Progenitor cell of endocrine pancreas (in vitro differentiated cells): Measurements from ENCODE around the gene MAML3. TPM values are rescaled to one million over a fixed set of nuclear protein-coding genes. Genes with fewer than 3 reads are reported as not detected.
A peak's percentile ranks its signal among the peaks of the same experiment; 100 is the strongest.

ENCODE experiments used
- DNase-seq: peaks from one replicate; pipeline ENCODE4 v3.0.0; 2021; ENCODE audit warnings: low spot score; ENCODE audit not compliant: unreplicated experiment
- H3K27ac Mint-ChIP-seq: 2 replicates; pipeline ENCODE4 v1.8.0; 2021; ENCODE audit warnings: mild to moderate bottlenecking, moderate library complexity, mixed read lengths
- H3K27me3 Mint-ChIP-seq: 2 replicates; pipeline ENCODE4 v1.8.0; 2021; ENCODE audit warnings: mixed read lengths
- H3K36me3 Mint-ChIP-seq: 2 replicates; pipeline ENCODE4 v1.8.0; 2022; ENCODE audit warnings: mixed read lengths; ENCODE audit not compliant: insufficient read depth
- H3K4me1 Mint-ChIP-seq: 2 replicates; pipeline ENCODE4 v1.8.0; 2021; ENCODE audit warnings: low read depth, mixed read lengths
- H3K4me3 Mint-ChIP-seq: 2 replicates; pipeline ENCODE4 v1.8.0; 2021; ENCODE audit warnings: low read depth, mild to moderate bottlenecking, moderate library complexity, mixed read lengths
- H3K9me3 Mint-ChIP-seq: 2 replicates; pipeline ENCODE4 v1.8.0; 2021; ENCODE audit warnings: low read depth, mixed read lengths
- CTCF ChIP-seq: fragments of 200-600 bp; sonication (generic); IDR thresholded peaks from one replicate; pipeline ENCODE4 v1.5.0; 2021; ENCODE audit warnings: antibody characterized with exemption, mild to moderate bottlenecking; ENCODE audit not compliant: unreplicated experiment
- total RNA-seq: library from RNA; stranded (reverse); gene quantifications from 2 replicates; pipeline ENCODE4 v1.2.1, GENCODE V29; 2021

Gene MAML3
- total RNA-seq, 1 donor from 2014 or later, result 48.5 TPM

DNA sequence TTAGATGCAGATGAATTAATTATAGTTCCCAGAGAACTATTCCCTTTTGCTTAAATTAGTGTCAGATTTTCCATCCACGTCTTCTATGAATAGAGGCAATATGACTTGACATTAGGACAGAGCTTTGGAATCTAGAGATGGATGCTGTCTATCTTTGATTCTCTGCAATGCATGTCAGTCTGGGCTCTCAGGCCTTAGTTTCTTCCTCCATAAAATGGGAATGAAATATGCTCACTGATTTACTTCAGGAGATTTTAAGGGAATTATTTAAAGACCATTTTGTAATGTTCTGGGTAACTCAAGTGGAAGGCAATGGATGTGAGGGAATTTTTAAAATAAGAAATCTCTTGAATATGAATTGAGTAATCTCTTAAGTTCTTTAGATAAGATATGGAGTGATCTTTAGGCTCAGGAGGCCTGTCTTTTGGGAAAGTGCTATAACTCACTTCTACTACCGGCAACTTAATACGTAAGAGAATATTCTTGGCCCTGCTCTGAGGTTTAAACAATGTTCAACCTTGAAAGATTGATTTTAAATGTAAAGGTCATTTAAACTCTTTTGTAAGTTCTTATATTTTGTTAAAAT, 459.4 kb downstream of the MAML3 start:
- no peaks in the 10 kb centered on the region for H3K27me3 Mint-ChIP-seq

GRCh38 chr4:139692309-139693012, 461.5 kb downstream of the MAML3 start:
- no peak for DNase-seq
- TF ChIP-seq CTCF, result peak; percentile 39
- Mint-ChIP-seq H3K4me1 (peaks cover 21% of the 10 kb centered on the region), H3K4me3 (no peak overlapping the region), H3K27me3 (no peaks in the 10 kb centered on the region), H3K36me3 (peaks cover 40% of the 10 kb centered on the region), H3K27ac (peak overlapping the region; percentile 19), H3K9me3 (peaks cover 9% of the 10 kb centered on the region)

More for the DNA sequence above, 459.4 kb downstream of the MAML3 start:
- peaks cover 16% of the 10 kb centered on the region for H3K4me1 Mint-ChIP-seq
- peaks cover 45% of the 10 kb centered on the region for H3K36me3 Mint-ChIP-seq
- H3K9me3 Mint-ChIP-seq, result peaks cover 11% of the 10 kb centered on the region
- no peak overlapping the region for H3K27ac Mint-ChIP-seq
- no peak for TF ChIP-seq CTCF
- DNase-seq, result no peak
- H3K4me3 Mint-ChIP-seq, result no peak overlapping the region

DNA sequence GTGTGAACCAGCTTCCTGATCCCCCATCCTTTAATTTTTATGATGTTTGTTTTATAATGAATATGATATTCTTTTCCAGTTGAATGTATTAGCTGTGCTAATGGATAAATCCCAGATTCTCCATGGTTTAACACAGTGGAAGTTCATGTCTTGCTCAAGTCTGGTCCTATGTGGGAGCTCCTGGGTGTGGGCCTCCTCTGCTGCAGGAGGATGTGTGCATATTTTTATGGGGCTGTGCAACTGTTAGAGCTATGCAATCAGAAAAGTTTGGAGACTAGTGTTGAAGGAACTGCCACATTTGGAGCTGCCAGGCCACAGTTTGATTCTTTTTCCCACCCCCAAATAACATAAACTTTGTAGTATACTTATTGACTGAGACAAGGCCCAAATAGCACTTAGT, 463.6 kb downstream of the MAML3 start:
- Mint-ChIP-seq H3K27ac (peak overlapping the region; percentile 77), H3K4me1 (peaks cover 33% of the 10 kb centered on the region), H3K27me3 (no peaks in the 10 kb centered on the region), H3K9me3 (peaks cover under 1% of the 10 kb centered on the region), H3K4me3 (no peak overlapping the region), H3K36me3 (peaks cover 32% of the 10 kb centered on the region)
- TF ChIP-seq CTCF, result no peak
- no peak for DNase-seq

DNA sequence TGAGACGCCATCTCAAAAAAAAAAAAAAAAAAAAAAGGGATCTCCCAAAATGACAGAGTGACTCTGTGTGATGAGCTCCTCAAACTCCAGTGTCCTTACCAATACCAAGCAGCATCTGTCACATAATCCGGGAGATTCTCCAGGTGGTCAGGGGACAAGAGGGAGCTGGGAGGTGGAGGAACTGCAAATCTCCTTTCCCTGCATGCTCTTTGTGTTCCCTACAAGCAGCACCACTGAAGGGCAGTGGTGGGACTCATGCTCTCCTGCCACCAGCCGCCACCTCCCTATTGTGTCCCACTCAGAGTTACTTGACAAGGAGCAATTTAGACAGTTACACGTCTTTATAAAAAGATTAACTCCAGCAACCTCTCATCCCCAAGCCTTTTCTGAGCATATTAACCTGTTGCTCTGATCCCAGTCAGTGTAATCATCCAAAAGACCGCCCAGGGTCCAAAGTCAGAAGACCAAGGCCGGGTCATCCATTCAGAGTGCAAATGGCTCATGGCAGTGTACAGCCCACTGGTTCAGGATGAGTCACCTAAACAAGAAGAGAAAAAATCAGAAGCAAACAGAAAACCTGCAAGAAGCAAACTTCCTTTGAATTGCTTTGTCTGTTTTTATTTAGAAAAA, 464.8 kb downstream of the MAML3 start:
- no peak overlapping the region for H3K27ac Mint-ChIP-seq
- H3K4me3 Mint-ChIP-seq, result no peak overlapping the region
- H3K4me1 Mint-ChIP-seq, result peaks cover 33% of the 10 kb centered on the region
- peaks cover 37% of the 10 kb centered on the region for H3K36me3 Mint-ChIP-seq
- DNase-seq, result no peak
- H3K27me3 Mint-ChIP-seq, result no peaks in the 10 kb centered on the region
- TF ChIP-seq CTCF, result no peak
- peaks cover 8% of the 10 kb centered on the region for H3K9me3 Mint-ChIP-seq

DNA sequence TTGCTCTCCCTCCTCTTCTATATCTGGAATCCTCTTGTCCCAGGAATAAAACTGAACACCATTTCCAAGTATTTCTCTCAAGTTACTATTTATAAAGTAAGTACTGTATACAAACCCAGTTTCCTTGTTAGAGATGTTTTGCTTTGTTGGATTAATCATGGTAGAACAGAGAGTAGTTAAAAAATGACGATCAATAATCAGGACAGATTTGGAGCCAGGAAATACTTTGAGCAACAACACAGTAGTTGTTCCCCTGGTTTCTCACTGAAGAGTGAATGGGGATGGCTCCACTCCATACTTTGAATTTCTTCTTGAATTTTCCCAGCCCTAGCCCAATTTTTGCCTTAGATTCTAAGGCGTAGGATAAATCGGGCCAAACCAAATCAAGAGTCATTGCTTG, 467.0 kb downstream of the MAML3 start:
- Mint-ChIP-seq H3K27ac (no peak overlapping the region), H3K36me3 (peaks cover 47% of the 10 kb centered on the region)

More for the DNA sequence above, 467.0 kb downstream of the MAML3 start:
- no peak for TF ChIP-seq CTCF
- Mint-ChIP-seq H3K27me3 (no peaks in the 10 kb centered on the region), H3K4me3 (no peak overlapping the region), H3K4me1 (peaks cover 31% of the 10 kb centered on the region), H3K9me3 (peaks cover 22% of the 10 kb centered on the region)
- DNase-seq, result no peak
